Measurements from ENCODE around the gene VEGFC. TPM values are rescaled to one million over a fixed set of nuclear protein-coding genes. Genes with fewer than 3 reads are reported as not detected.

VEGFC gene
- total RNA-seq, 6 experiments from 2014 or later = 1.4 to 3.1 (median 2.0) TPM

- Histone ChIP-seq H3K4me3 (no peak overlapping the region), H3K4me1 (no peaks in the 10 kb centered on the region), H3K36me3 (no peaks in the 10 kb centered on the region), H3K27ac (no peak overlapping the region), H3K9me3 (no peaks in the 10 kb centered on the region), H3K27me3 (no peaks in the 10 kb centered on the region)
- intact Hi-C loops (cut with DNase I) = no loop called here
- no peak for DNase-seq
- no peak for ATAC-seq
- TF ChIP-seq POLR2A (IDR thresholded peaks at IDR 0.05) = no peak
- WGBS (ENCODE audit: insufficient coverage, low coverage, low lambda C conversion rate, missing lambda C conversion rate) = 55% methylated on average over 5 of the region's 6 CpGs
Observed at GRCh38 chr4:176830971-176831370, 38.2 kb upstream of the VEGFC start.

GRCh38 chr4:176825586-176825985 is 32.9 kb upstream of the VEGFC start:
- H3K9me3 ChIP-seq = no peaks in the 10 kb centered on the region
- H3K27me3 ChIP-seq = no peaks in the 10 kb centered on the region
- DNase-seq = no peak
- no peak overlapping the region for H3K4me3 ChIP-seq
- intact Hi-C loops (cut with DNase I) = no loop called here
- ATAC-seq = no peak
- TF ChIP-seq, protein P1, sequence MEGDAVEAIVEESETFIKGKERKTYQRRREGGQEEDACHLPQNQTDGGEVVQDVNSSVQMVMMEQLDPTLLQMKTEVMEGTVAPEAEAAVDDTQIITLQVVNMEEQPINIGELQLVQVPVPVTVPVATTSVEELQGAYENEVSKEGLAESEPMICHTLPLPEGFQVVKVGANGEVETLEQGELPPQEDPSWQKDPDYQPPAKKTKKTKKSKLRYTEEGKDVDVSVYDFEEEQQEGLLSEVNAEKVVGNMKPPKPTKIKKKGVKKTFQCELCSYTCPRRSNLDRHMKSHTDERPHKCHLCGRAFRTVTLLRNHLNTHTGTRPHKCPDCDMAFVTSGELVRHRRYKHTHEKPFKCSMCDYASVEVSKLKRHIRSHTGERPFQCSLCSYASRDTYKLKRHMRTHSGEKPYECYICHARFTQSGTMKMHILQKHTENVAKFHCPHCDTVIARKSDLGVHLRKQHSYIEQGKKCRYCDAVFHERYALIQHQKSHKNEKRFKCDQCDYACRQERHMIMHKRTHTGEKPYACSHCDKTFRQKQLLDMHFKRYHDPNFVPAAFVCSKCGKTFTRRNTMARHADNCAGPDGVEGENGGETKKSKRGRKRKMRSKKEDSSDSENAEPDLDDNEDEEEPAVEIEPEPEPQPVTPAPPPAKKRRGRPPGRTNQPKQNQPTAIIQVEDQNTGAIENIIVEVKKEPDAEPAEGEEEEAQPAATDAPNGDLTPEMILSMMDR (IDR thresholded peaks at IDR 0.05) = no peak
- no peak for TF ChIP-seq POLR2A (IDR thresholded peaks at IDR 0.05)
- H3K4me1 ChIP-seq = no peaks in the 10 kb centered on the region
- H3K36me3 ChIP-seq = no peaks in the 10 kb centered on the region
- H3K27ac ChIP-seq = no peak overlapping the region

DNA sequence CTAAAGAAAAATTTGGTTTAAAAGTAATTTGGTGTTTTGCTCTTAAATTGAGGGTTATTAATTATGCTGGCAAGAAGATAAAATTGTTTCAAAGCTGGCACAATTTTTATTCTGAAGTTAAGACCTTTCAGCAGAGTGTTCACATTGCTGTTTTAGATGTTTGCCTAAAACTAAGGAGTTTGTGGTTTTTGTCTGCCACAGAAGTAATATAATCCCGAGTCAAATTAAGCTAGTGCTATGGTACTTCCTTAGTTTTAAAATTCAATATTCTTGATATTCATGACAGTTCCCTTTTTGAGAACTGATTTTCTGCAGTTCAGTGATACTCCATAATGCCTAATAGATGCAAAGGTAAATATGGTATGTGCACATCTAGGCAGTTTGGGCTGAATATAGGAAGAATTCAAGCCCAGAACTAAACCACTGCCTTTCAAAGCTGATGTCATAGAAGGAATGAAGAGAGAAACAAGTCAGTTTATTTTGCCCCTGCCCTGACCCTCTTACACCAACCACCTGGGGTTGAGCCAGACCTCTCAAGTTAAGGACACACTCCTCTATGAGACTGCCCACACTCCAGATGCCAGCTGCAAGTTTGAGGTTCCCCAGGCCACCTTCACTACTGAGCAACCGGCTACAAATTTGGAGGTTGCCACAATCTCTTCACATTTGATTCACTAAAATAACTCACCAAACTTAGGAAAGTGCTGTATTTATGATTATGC is 32.1 kb upstream of the VEGFC start:
- TF ChIP-seq POLR2A (IDR thresholded peaks at IDR 0.05) = no peak
- TF ChIP-seq, protein P1 (IDR thresholded peaks at IDR 0.05) = no peak
- WGBS (ENCODE audit: insufficient coverage, low coverage, low lambda C conversion rate, missing lambda C conversion rate) = 42% methylated on average over 2 of the region's 2 CpGs
- ATAC-seq = no peak

DNA sequence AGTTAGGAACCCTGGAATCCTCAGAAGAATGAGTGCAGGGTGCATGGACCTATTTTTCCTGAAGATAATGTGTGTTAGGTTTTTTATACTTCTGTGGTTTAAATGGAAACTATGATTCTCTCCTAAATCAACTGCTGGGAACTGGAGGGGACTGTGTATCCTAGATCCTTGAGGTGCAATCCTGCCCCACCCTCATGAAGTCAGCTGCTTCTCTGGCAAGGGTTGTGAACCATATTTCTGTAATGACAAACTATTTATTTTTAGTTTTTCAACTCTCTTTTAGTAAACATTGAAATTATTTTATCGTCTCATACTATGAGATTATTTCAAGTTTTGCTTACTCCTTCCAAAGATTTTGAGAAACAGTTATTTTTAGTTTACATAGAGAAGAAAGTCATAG is 25.8 kb upstream of the VEGFC start:
- DNase-seq (no peak), ATAC-seq (no peak)
- Histone ChIP-seq H3K27me3 (no peaks in the 10 kb centered on the region), H3K9me3 (no peaks in the 10 kb centered on the region), H3K27ac (no peak overlapping the region), H3K4me3 (no peak overlapping the region), H3K4me1 (no peaks in the 10 kb centered on the region), H3K36me3 (no peaks in the 10 kb centered on the region)
- TF ChIP-seq, protein P1 (IDR thresholded peaks at IDR 0.05) = no peak
- TF ChIP-seq POLR2A (IDR thresholded peaks at IDR 0.05) = no peak
- WGBS (ENCODE audit: insufficient coverage, low coverage, low lambda C conversion rate, missing lambda C conversion rate) = 53% methylated on average over 1 of the region's 1 CpG
- intact Hi-C loops (cut with DNase I) = no loop called here

More for the DNA sequence above, 32.1 kb upstream of the VEGFC start:
- Histone ChIP-seq H3K36me3 (no peaks in the 10 kb centered on the region), H3K9me3 (no peaks in the 10 kb centered on the region), H3K27me3 (no peaks in the 10 kb centered on the region), H3K4me1 (no peaks in the 10 kb centered on the region), H3K4me3 (no peak overlapping the region), H3K27ac (no peak overlapping the region)
- DNase-seq = no peak
- intact Hi-C loops (cut with DNase I) = no loop called here

GRCh38 chr4:176817204-176817603 is 24.5 kb upstream of the VEGFC start:
- intact Hi-C loops (cut with DNase I) = no loop called here
- H3K27me3 ChIP-seq = no peaks in the 10 kb centered on the region
- H3K4me1 ChIP-seq = no peaks in the 10 kb centered on the region
- 21% methylated on average over 2 of the region's 2 CpGs for WGBS (ENCODE audit: insufficient coverage, low coverage, low lambda C conversion rate, missing lambda C conversion rate)
- DNase-seq = no peak
- no peak overlapping the region for H3K4me3 ChIP-seq
- H3K9me3 ChIP-seq = no peaks in the 10 kb centered on the region
- TF ChIP-seq, protein P1 (IDR thresholded peaks at IDR 0.05) = no peak
- no peak overlapping the region for H3K27ac ChIP-seq
- ATAC-seq = no peak
- H3K36me3 ChIP-seq = no peaks in the 10 kb centered on the region
